Smooth muscle cell (in vitro differentiated cells): ENCODE measurements around the gene STX16. TPM values are rescaled to one million over a fixed set of nuclear protein-coding genes. Genes with fewer than 3 reads are reported as not detected.

Experiments used
- DNase-seq: peaks from one replicate; lab custom pipeline; 2025; ENCODE audit not compliant: unreplicated experiment; lab: John Stamatoyannopoulos, UW
- H2AFZ ChIP-seq: fragments of 200-600 bp; sonication (generic); 2 replicates; pipeline ENCODE4 v1.6.0; 2016; ENCODE audit warnings: antibody characterized with exemption, low read depth, mild to moderate bottlenecking
- H3F3A ChIP-seq: fragments of 200-600 bp; sonication (generic); 2 replicates; pipeline ENCODE4 v1.6.0; 2017; ENCODE audit warnings: antibody characterized with exemption, low read depth
- H3K27ac ChIP-seq: fragments of 200-600 bp; sonication (generic); 2 replicates; pipeline ENCODE4 v1.5.1; 2016; ENCODE audit warnings: low read depth, mild to moderate bottlenecking
- H3K27me3 ChIP-seq: fragments of 200-600 bp; sonication (generic); 2 replicates; pipeline ENCODE4 v1.6.1; 2016; ENCODE audit warnings: low read depth, mild to moderate bottlenecking
- H3K36me3 ChIP-seq: fragments of 200-600 bp; sonication (generic); 2 replicates; pipeline ENCODE4 v1.5.1; 2016; ENCODE audit warnings: low read depth
- H3K4me1 ChIP-seq: fragments of 200-600 bp; sonication (generic); 2 replicates; pipeline ENCODE4 v1.5.1; 2016; ENCODE audit warnings: low read depth
- H3K4me2 ChIP-seq: fragments of 200-600 bp; sonication (generic); 2 replicates; pipeline ENCODE4 v1.6.0; 2016; ENCODE audit warnings: mild to moderate bottlenecking
- H3K4me3 ChIP-seq: fragments of 200-600 bp; sonication (generic); 2 replicates; pipeline ENCODE4 v1.5.1; 2016; ENCODE audit warnings: mild to moderate bottlenecking
- H3K79me2 ChIP-seq: fragments of 200-600 bp; sonication (generic); 2 replicates; pipeline ENCODE4 v1.6.0; 2016; ENCODE audit warnings: low read depth, mild to moderate bottlenecking
- H3K9ac ChIP-seq: fragments of 200-600 bp; sonication (generic); 2 replicates; pipeline ENCODE4 v1.6.0; 2016; ENCODE audit warnings: low read depth
- H3K9me3 ChIP-seq: fragments of 200-600 bp; sonication (generic); replicated peaks from 2 replicates; pipeline ENCODE4 v1.5.1; 2016; ENCODE audit warnings: low read depth
- H4K20me1 ChIP-seq: fragments of 200-600 bp; sonication (generic); 2 replicates; pipeline ENCODE4 v1.6.0; 2016; ENCODE audit warnings: low read depth
- CTCF ChIP-seq: fragments of 200-600 bp; sonication (generic); IDR thresholded peaks from 2 replicates; pipeline ENCODE4 v1.5.1; 2017; ENCODE audit warnings: borderline replicate concordance, mild to moderate bottlenecking, antibody characterized with exemption; ENCODE audit not compliant: insufficient read depth, poor library complexity, severe bottlenecking
- WGBS: methylation state at CpG from one replicate; pipeline ENCODE4 v1.1.7; 2016; ENCODE audit warnings: low lambda C conversion rate; 5-methylcytosine and 5-hydroxymethylcytosine counted together
- polyA plus RNA-seq: library from polyadenylated mRNA; unstranded; fragments of >200 nt; fragmentation: Nextera tagmentation; extraction: Ambion mirVana; gene quantifications from 2 replicates; pipeline ENCODE4 v1.2.1, GENCODE V29; 2016
- total RNA-seq: library from RNA; depleted of rRNA; stranded (reverse); fragments of >200 nt; gene quantifications from 2 replicates; pipeline ENCODE4 v1.2.3, GENCODE V29; 2014

The STX16 gene
- total and polyA plus RNA-seq, 2 experiments from 2014 or later, result 22.5 to 35.8 TPM

- no peak for TF ChIP-seq CTCF
- no peak overlapping the region for H3K9ac ChIP-seq
- H3K4me1 ChIP-seq, result peaks cover 8% of the 10 kb centered on the region
- no peak overlapping the region for H2AFZ ChIP-seq
- no peaks in the 10 kb centered on the region for H3K9me3 ChIP-seq
- H3K4me3 ChIP-seq, result no peak overlapping the region
- H3K27me3 ChIP-seq, result no peaks in the 10 kb centered on the region
- no peaks in the 10 kb centered on the region for H4K20me1 ChIP-seq
- 98% methylated on average over 10 of the region's 10 CpGs for WGBS
- H3K4me2 ChIP-seq, result no peak overlapping the region
- no peaks in the 10 kb centered on the region for H3K79me2 ChIP-seq
- H3F3A ChIP-seq, result peaks cover 8% of the 10 kb centered on the region
- no peaks in the 10 kb centered on the region for H3K36me3 ChIP-seq
- DNase-seq, result no peak
- no peak overlapping the region for H3K27ac ChIP-seq
Measured at GRCh38 chr20:58696411-58696961, 45.4 kb downstream of the STX16 start.

- Histone ChIP-seq H3K9ac (no peak overlapping the region), H3K36me3 (peaks cover 1% of the 10 kb centered on the region), H4K20me1 (no peaks in the 10 kb centered on the region), H3K9me3 (no peaks in the 10 kb centered on the region), H3F3A (peaks cover under 1% of the 10 kb centered on the region), H3K4me2 (no peak overlapping the region), H3K27me3 (no peaks in the 10 kb centered on the region), H3K4me1 (peaks cover 5% of the 10 kb centered on the region), H3K79me2 (no peaks in the 10 kb centered on the region), H3K4me3 (no peak overlapping the region), H3K27ac (no peak overlapping the region), H2AFZ (no peak overlapping the region)
- DNase-seq, result no peak
- 92% methylated on average over 21 of the region's 21 CpGs for WGBS
- TF ChIP-seq CTCF, result no peak
Measured at GRCh38 chr20:58697201-58697866, 46.3 kb downstream of the STX16 start.

GRCh38 chr20:58697867-58698703 is 47.0 kb downstream of the STX16 start:
- Histone ChIP-seq H3K4me1 (peaks cover 5% of the 10 kb centered on the region), H3K79me2 (no peaks in the 10 kb centered on the region), H2AFZ (no peak overlapping the region), H3K4me2 (no peak overlapping the region), H4K20me1 (no peaks in the 10 kb centered on the region), H3K9me3 (no peaks in the 10 kb centered on the region), H3K4me3 (no peak overlapping the region), H3F3A (no peaks in the 10 kb centered on the region), H3K36me3 (peaks cover 9% of the 10 kb centered on the region), H3K9ac (no peak overlapping the region), H3K27me3 (no peaks in the 10 kb centered on the region), H3K27ac (no peak overlapping the region)
- no peak for TF ChIP-seq CTCF
- WGBS, result 96% methylated on average over 15 of the region's 15 CpGs
- DNase-seq, result no peak
